ENCODE measurements around the gene TBL1XR1.
"Not testable (repeated sequence)": the region's sequence is repeated elsewhere in the genome, so short reads cannot be mapped to it uniquely, and the experiment has no call there.

The TBL1XR1 gene

GRCh38 chr3:177181418-177181817, 15.9 kb downstream of the TBL1XR1 start:
- no peak for DNase-seq

GRCh38 chr3:177180506-177180905, 16.8 kb downstream of the TBL1XR1 start:
- DNase-seq, result no peak

GRCh38 chr3:177179281-177180067, 17.8 kb downstream of the TBL1XR1 start:
- DNase-seq, result no peak

GRCh38 chr3:177177749-177178221, 19.5 kb downstream of the TBL1XR1 start:
- DNase-seq, result no peak

GRCh38 chr3:177174607-177175170, 22.6 kb downstream of the TBL1XR1 start:
- DNase-seq, result no peak

GRCh38 chr3:177169936-177170722, 27.2 kb downstream of the TBL1XR1 start:
- DNase-seq, result no peak

GRCh38 chr3:177168431-177168830, 28.9 kb downstream of the TBL1XR1 start:
- no peak for DNase-seq

- DNase-seq, result no peak
Observed at GRCh38 chr3:177162742-177163141, 34.5 kb downstream of the TBL1XR1 start.

- DNase-seq, result not testable (repeated sequence)
Observed at GRCh38 chr3:177161603-177162002, 35.7 kb downstream of the TBL1XR1 start.

- DNase-seq, result no peak
Observed at GRCh38 chr3:177158461-177158860, 38.8 kb downstream of the TBL1XR1 start.

GRCh38 chr3:177157492-177157891, 39.8 kb downstream of the TBL1XR1 start:
- no peak for DNase-seq

GRCh38 chr3:177154733-177155132, 42.5 kb downstream of the TBL1XR1 start:
- DNase-seq, result no peak

GRCh38 chr3:177150970-177151627, 46.2 kb downstream of the TBL1XR1 start:
- no peak for DNase-seq

- no peak for DNase-seq
Observed at GRCh38 chr3:177150218-177150916, 46.9 kb downstream of the TBL1XR1 start.

- no peak for DNase-seq
Observed at GRCh38 chr3:177149106-177149505, 48.2 kb downstream of the TBL1XR1 start.

- no peak for DNase-seq
Observed at GRCh38 chr3:177147790-177148189, 49.5 kb downstream of the TBL1XR1 start.

GRCh38 chr3:177146646-177147045, 50.6 kb downstream of the TBL1XR1 start:
- DNase-seq, result no peak

- no peak for DNase-seq
Observed at GRCh38 chr3:177145954-177146353, 51.3 kb downstream of the TBL1XR1 start.

- no peak for DNase-seq
Observed at GRCh38 chr3:177145381-177145780, 51.9 kb downstream of the TBL1XR1 start.

- peak; percentile 16 for DNase-seq
Observed at GRCh38 chr3:177144922-177145321, 52.4 kb downstream of the TBL1XR1 start.

GRCh38 chr3:177141899-177142646, 55.2 kb downstream of the TBL1XR1 start:
- DNase-seq, result no peak

- DNase-seq, result no peak
Observed at GRCh38 chr3:177141471-177141870, 55.8 kb downstream of the TBL1XR1 start.
